ENCODE data around the gene ZNF174.

DNA sequence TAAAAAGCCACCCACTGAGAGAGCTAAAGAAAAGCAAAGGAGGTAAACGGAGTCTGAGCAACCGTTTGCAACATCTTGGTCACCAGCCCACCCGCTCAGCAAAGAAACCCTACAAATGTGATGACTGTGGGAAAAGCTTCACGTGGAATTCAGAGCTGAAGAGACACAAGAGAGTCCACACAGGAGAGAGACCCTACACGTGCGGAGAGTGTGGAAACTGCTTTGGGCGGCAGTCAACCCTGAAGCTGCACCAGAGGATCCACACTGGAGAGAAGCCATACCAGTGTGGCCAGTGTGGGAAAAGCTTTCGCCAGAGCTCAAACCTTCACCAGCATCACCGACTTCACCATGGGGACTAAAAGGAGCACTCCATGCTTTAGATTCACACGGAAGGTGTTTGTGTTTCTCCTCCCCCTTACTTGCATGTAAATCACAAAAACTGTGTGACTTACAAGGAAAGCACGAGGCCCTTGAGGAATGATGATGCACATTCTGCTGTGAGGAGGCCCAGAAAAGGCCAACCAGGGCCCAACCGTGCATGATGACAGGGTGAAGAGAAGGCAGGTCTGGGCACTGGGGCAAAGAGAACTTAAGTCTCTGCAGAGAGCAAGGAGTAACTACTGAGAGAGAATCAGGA, 7.7 kb downstream of the ZNF174 start:
- no peak for TF ChIP-seq EZH2 (IDR thresholded peaks at IDR 0.05)
- no peak for TF ChIP-seq POLR2AphosphoS5 (IDR thresholded peaks at IDR 0.05; ENCODE audit: borderline replicate concordance, low read depth, low read length)
- no peak for TF ChIP-seq FOXP2 (optimal IDR thresholded peaks at IDR 0.05; ENCODE audit: control extremely low read depth, extremely low read length, insufficient read depth)
